Spleen (tissue), 7 donors: ENCODE measurements around the gene GJA8.
"Not testable (repeated sequence)": the region's sequence is repeated elsewhere in the genome, so short reads cannot be mapped to it uniquely, and the experiment has no call there.

Source experiments
- CTCF ChIP-seq, 11 experiments: fragments of 200-600 bp in 7 of 11; fragments of 450-650 bp in 4 of 11; sonication (generic) in 4 of 11; IDR thresholded peaks in 8 of 11; conservative IDR thresholded peaks in 3 of 11; 1 replicate in 7 of 11; 2 replicates in 4 of 11; pipeline versions ENCODE4 v1.4.0 to v1.8.0; 2016 to 2021; ENCODE audit warnings: antibody characterized with exemption in 11 of 11, inconsistent platforms in 4 of 11, mild to moderate bottlenecking in 1 of 11
- POLR2A ChIP-seq, 3 donors: fragments of 450-650 bp; IDR thresholded peaks; one replicate each; pipeline ENCODE4 v1.5.1; 2017; ENCODE audit warnings: antibody characterized with exemption in 3 of 3, mild to moderate bottlenecking in 1 of 3
- POLR2AphosphoS5 ChIP-seq, 3 donors: sonication (generic); formaldehyde crosslinking; IDR thresholded peaks; one replicate each; pipeline ENCODE4 v1.5.1; 2017; ENCODE audit warnings: antibody characterized with exemption in 3 of 3
- donor health status: DM: no; HTN: no; CAD: no; lungs with moderate emphysema.
- donor health status: DM: no; HTN: no; CAD: no.
- donor health status: DM: no; HTN: no; CAD: no.

GRCh38 chr1:147935296-147935695 lies 32.7 kb downstream of the GJA8 start:
- not testable (repeated sequence) for TF ChIP-seq CTCF (IDR thresholded peaks at IDR 0.05 in 8 of 11, conservative IDR thresholded peaks at IDR 0.05 in 3 of 11); POLR2A (IDR thresholded peaks at IDR 0.05); POLR2AphosphoS5 (IDR thresholded peaks at IDR 0.05)
